OCI-LY7 (cell line): Measurements from ENCODE around the gene CXCR4. TPM values are rescaled to one million over a fixed set of nuclear protein-coding genes. Genes with fewer than 3 reads are reported as not detected.
A peak's percentile ranks its signal among the peaks of the same experiment; 100 is the strongest.

Source experiments
- BruUV-seq: library from RNA; stranded (reverse); fragments of 400-500 nt; replicated peaks from 2 replicates; lab custom pipeline; 2021; lab: Mats Ljungman, UMichigan
- CTCF ChIA-PET: fragments of 300-600 bp; sonication (Branson Sonifier 250); formaldehyde crosslinking; loops from one replicate; lab custom pipeline; 2022; ENCODE audit warnings: antibody characterized with exemption; ENCODE audit not compliant: unreplicated experiment; lab: Charles Lee
- POLR2A ChIA-PET: fragments of 300-600 bp; sonication (Branson Sonifier 250); formaldehyde crosslinking; loops from one replicate; lab custom pipeline; 2022; ENCODE audit warnings: antibody characterized with exemption; lab: Charles Lee
- DNase-seq: peaks from one replicate; pipeline ENCODE4 v3.0.0-alpha.2; 2015; ENCODE audit warnings: low spot score
- H2AFZ ChIP-seq: fragments of 200-600 bp; sonication (generic), shearing (Covaris generic); 2 replicates; pipeline ENCODE4 v1.6.1; 2014; ENCODE audit warnings: mild to moderate bottlenecking, antibody characterized with exemption, low read length, moderate library complexity
- H3K27ac ChIP-seq: fragments of 200-600 bp; sonication (generic); 2 replicates; pipeline ENCODE4 v1.5.1; 2014; ENCODE audit warnings: mixed run types, low read depth, mild to moderate bottlenecking, moderate library complexity, low read length, inconsistent platforms; ENCODE audit not compliant: poor library complexity, severe bottlenecking
- H3K36me3 ChIP-seq: fragments of 200-600 bp; sonication (generic); 2 replicates; pipeline ENCODE4 v1.6.1; 2014; ENCODE audit warnings: mild to moderate bottlenecking, antibody characterized with exemption, low read length, moderate library complexity, mixed read lengths; ENCODE audit not compliant: insufficient read depth
- H3K4me1 ChIP-seq: fragments of 200-600 bp; sonication (generic); 2 replicates; pipeline ENCODE4 v1.5.1; 2014; ENCODE audit warnings: mild to moderate bottlenecking, low read length; ENCODE audit not compliant: insufficient read depth, poor library complexity, severe bottlenecking
- H3K4me2 ChIP-seq: fragments of 200-600 bp; sonication (generic); 2 replicates; pipeline ENCODE4 v1.6.1; 2014; ENCODE audit warnings: mild to moderate bottlenecking, low read length
- H3K4me3 ChIP-seq: fragments of 200-600 bp; sonication (generic); 2 replicates; pipeline ENCODE4 v1.5.1; 2014; ENCODE audit warnings: mild to moderate bottlenecking, low read depth, low read length; ENCODE audit not compliant: poor library complexity, severe bottlenecking
- H3K79me2 ChIP-seq: fragments of 200-600 bp; sonication (generic); 2 replicates; pipeline ENCODE4 v1.6.1; 2016; ENCODE audit warnings: low read depth, mild to moderate bottlenecking, low read length, moderate library complexity, mixed read lengths; ENCODE audit not compliant: insufficient read depth
- H3K9me2 ChIP-seq: fragments of 200-600 bp; sonication (generic); 2 replicates; pipeline ENCODE4 v1.6.1; 2016; ENCODE audit warnings: mild to moderate bottlenecking, low read length, mixed read lengths; ENCODE audit not compliant: insufficient read depth
- H3K9me3 ChIP-seq: fragments of 200-600 bp; sonication (generic); 2 replicates; pipeline ENCODE4 v1.6.1; 2014; ENCODE audit warnings: mild to moderate bottlenecking, mixed run types, low read length, mixed read lengths
- H4K20me1 ChIP-seq: fragments of 200-600 bp; sonication (generic); 2 replicates; pipeline ENCODE4 v1.6.1; 2014; ENCODE audit warnings: mild to moderate bottlenecking, antibody characterized with exemption, low read length, moderate library complexity, mixed read lengths; ENCODE audit not compliant: insufficient read depth
- EZH2phosphoT487 ChIP-seq: fragments of 200-600 bp; sonication (generic); IDR thresholded peaks from 2 replicates; pipeline ENCODE4 v1.6.1; 2018; ENCODE audit warnings: low read depth, borderline replicate concordance, mild to moderate bottlenecking, mixed run types, antibody characterized with exemption, low read length, moderate library complexity, mixed read lengths
- intact Hi-C: fragments of 100-400 bp; cut with micrococcal nuclease; formaldehyde crosslinking; loops from one replicate; pipeline ENCODE4 v1.10.0; 2022; ENCODE audit not compliant: unreplicated experiment
- total RNA-seq, 2 experiments: library from RNA; depleted of rRNA in 1 of 2; stranded (reverse); fragments of >200 nt in 1 of 2; shearing (Covaris generic) in 1 of 2; gene quantifications; 2 replicates each; pipeline ENCODE4 v1.2.3, GENCODE V29; 2014 to 2022
- TF ChIP-seq, protein P1 (sequence below): fragments of 200-600 bp; sonication (generic); conservative IDR thresholded peaks from 2 replicates; pipeline ENCODE4 v1.5.1; 2014; ENCODE audit warnings: mild to moderate bottlenecking, antibody characterized with exemption, low read length, moderate library complexity, mixed read lengths

The CXCR4 gene
- total RNA-seq, 2 experiments from 2014 or later, result 243 to 432 TPM

DNA sequence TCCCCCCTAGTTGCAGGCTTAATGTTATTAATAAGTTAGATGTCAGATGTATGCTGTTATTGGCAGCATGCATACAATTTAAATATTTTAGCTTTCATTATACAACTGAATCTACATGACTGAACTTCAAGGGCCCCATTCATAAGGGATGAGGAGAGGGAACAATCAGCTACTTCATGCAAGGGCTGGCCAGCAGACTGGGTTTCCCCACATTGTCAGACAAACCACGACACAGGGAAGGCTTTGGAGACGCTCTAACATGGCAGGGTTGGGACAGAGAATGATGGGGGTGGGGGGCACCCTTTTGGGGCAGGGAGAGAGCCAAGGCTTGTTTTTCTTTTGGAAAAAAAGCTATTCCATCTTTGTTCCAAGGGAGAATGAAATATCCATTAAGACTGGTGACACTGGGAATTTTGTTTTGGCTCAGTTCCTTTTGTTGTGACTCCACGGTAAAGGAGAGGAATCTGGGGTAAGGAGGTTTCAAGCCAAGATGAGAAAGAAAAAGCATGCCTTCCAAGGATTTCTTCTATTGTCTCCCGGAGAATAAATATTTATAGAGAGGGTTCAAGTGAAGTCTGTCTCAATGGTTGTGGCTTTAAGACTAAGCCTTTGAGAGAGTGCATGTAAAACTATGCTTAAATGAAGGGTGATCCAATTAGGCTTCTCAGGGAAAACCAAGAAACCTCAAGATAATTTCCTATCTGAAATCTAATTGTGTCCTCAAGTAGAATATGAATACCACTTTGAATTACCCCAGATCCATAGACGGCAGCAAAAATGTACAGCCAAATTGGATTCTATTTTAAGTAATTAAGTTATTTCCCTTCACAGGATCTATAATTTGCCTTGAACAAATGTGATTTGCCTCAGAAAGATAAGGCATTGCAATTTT lies 5.4 kb downstream of the CXCR4 start:
- intact Hi-C loops, result loop anchor here (1.0 kb wide), 1 partner anchor 266 kb away; no protein-coding TSS in a partner anchor

DNA sequence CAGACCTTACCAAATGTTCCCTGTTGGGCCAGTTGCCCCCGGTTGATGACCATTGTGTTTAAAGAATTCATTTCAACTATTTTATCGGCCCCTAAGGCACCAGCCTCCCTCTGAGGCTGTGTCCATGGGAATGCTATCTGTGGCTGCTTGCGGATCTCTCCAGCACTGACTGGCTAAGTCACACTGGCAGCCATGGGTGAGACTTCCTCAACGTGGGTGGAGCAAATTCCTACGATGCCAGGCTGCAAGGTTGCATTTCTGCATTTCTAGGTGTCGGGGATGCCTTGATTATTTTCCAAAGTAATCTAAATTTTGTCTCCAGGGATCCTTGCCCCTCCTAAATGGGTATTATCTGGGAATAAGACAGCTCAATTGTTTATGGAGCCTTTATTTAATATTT lies 6.2 kb downstream of the CXCR4 start:
- intact Hi-C loops, result loop anchor here (1.0 kb wide), 1 partner anchor 267 kb away; no protein-coding TSS in a partner anchor
- BruUV-seq, result no TSS peak

More for the DNA sequence above, 5.4 kb downstream of the CXCR4 start:
- H3K4me3 ChIP-seq, result peak overlapping the region; percentile 92
- TF ChIP-seq, protein P1, sequence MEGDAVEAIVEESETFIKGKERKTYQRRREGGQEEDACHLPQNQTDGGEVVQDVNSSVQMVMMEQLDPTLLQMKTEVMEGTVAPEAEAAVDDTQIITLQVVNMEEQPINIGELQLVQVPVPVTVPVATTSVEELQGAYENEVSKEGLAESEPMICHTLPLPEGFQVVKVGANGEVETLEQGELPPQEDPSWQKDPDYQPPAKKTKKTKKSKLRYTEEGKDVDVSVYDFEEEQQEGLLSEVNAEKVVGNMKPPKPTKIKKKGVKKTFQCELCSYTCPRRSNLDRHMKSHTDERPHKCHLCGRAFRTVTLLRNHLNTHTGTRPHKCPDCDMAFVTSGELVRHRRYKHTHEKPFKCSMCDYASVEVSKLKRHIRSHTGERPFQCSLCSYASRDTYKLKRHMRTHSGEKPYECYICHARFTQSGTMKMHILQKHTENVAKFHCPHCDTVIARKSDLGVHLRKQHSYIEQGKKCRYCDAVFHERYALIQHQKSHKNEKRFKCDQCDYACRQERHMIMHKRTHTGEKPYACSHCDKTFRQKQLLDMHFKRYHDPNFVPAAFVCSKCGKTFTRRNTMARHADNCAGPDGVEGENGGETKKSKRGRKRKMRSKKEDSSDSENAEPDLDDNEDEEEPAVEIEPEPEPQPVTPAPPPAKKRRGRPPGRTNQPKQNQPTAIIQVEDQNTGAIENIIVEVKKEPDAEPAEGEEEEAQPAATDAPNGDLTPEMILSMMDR, result no peak
- TF ChIP-seq EZH2phosphoT487, result no peak
- ChIA-PET POLR2A (interaction anchor here (0.6 to 2.3 kb wide), 9 partner anchors 17 to 272 kb away, joined by 3 to 7 read pairs (median 3); no protein-coding TSS in a partner anchor), CTCF (interaction anchor here (1.2 kb wide), 1 partner anchor 115 kb away, joined by 3 read pairs; no protein-coding TSS in a partner anchor)
- H3K27ac ChIP-seq, result peak overlapping the region; percentile 92
- no TSS peak for BruUV-seq
- H3K36me3 ChIP-seq, result peaks cover 54% of the 10 kb centered on the region
- no peak overlapping the region for H2AFZ ChIP-seq
- DNase-seq, result no peak
- H3K4me1 ChIP-seq, result peaks cover 84% of the 10 kb centered on the region
- no peaks in the 10 kb centered on the region for H3K9me2 ChIP-seq
- H4K20me1 ChIP-seq, result peaks cover 38% of the 10 kb centered on the region
- peak overlapping the region; percentile 95 for H3K4me2 ChIP-seq
- H3K9me3 ChIP-seq, result no peaks in the 10 kb centered on the region
- H3K79me2 ChIP-seq, result peaks cover 49% of the 10 kb centered on the region

More for the DNA sequence above, 6.2 kb downstream of the CXCR4 start:
- Histone ChIP-seq H3K4me3 (no peak overlapping the region), H3K27ac (peak overlapping the region; percentile 45), H3K9me2 (no peaks in the 10 kb centered on the region), H2AFZ (no peak overlapping the region), H3K79me2 (peaks cover 41% of the 10 kb centered on the region), H3K4me2 (peak overlapping the region; percentile 95), H3K4me1 (peaks cover 92% of the 10 kb centered on the region), H4K20me1 (peaks cover 38% of the 10 kb centered on the region), H3K36me3 (peaks cover 45% of the 10 kb centered on the region), H3K9me3 (no peaks in the 10 kb centered on the region)
- no peak for DNase-seq
- CTCF ChIA-PET, result interaction anchor here (1.2 kb wide), 1 partner anchor 114 kb away, joined by 3 read pairs; no protein-coding TSS in a partner anchor
- TF ChIP-seq, protein P1, result no peak; the same call in 1 of the 2 replicates
- no peak for TF ChIP-seq EZH2phosphoT487
- POLR2A ChIA-PET, result interaction anchor here (0.6 to 2.8 kb wide), 10 partner anchors 16 to 273 kb away, joined by 3 to 9 read pairs (median 4); partner anchors contain the start of gene DARS1
